K562 (cell line): ENCODE results near the gene ADGRB2. TPM values are rescaled to one million over a fixed set of nuclear protein-coding genes. Genes with fewer than 3 reads are reported as not detected.

Experiments used
- ATAC-seq: fragments of 200-7000 bp; cut with Tn5 transposase; 3 replicates; pipeline ENCODE4 v1.9.1; 2020; ENCODE audit warnings: moderate library complexity
- BruUV-seq: library from RNA; stranded (reverse); fragments of 400-500 nt; replicated peaks from 2 replicates; lab custom pipeline; 2021; lab: Mats Ljungman, UMichigan
- CTCF ChIA-PET: fragments of 300-600 bp; formaldehyde crosslinking; extraction: SDS; loops from one replicate; lab custom pipeline; 2021; ENCODE audit warnings: low intra/inter-chr PET ratio; lab: Yijun Ruan, JAX
- POLR2A ChIA-PET: fragments of 300-600, 350-650 bp; sonication (Branson Sonifier 250); formaldehyde crosslinking; extraction: SDS; loops from one replicate; lab custom pipeline; 2021; ENCODE audit warnings: antibody characterized with exemption, inconsistent platforms; lab: Yijun Ruan, JAX
- DNase-seq, 4 experiments: peaks; one replicate each; pipeline versions ENCODE4 v3.0.0 to v3.0.0-alpha.2; 2011 to 2018; ENCODE audit warnings: low spot score in 3 of 4, mixed read lengths in 3 of 4; ENCODE audit errors: extremely low read depth in 1 of 4
- FAIRE-seq: peaks from 2 replicates; lab custom pipeline; 2011; peaks lifted over from hg19 to GRCh38; lab: Jason Lieb, UNC
- H2AFZ ChIP-seq: 2 replicates; pipeline ENCODE4 v1.6.0; 2011; ENCODE audit warnings: low read depth, low read length, control low read depth, inconsistent platforms
- H3K27ac ChIP-seq: fragments of 200-600 bp; 3 replicates; pipeline ENCODE4 v1.8.0; 2011; ENCODE audit warnings: low read depth, mild to moderate bottlenecking, control low read depth, inconsistent platforms, low read length, moderate library complexity, mixed read lengths; ENCODE audit errors: extremely low read depth
- H3K27me3 ChIP-seq, 2 experiments: fragments of 300-600 bp in 1 of 2; 2 replicates in 1 of 2; 3 replicates in 1 of 2; pipeline versions ENCODE4 v1.6.0 to v1.8.0; 2011; ENCODE audit warnings: inconsistent platforms in 2 of 2, low read length in 2 of 2, mild to moderate bottlenecking in 1 of 2, mixed read lengths in 1 of 2, moderate library complexity in 1 of 2; ENCODE audit not compliant: control insufficient read depth in 2 of 2, insufficient read depth in 2 of 2
- H3K36me3 ChIP-seq: fragments of 300-600 bp; 3 replicates; pipeline ENCODE4 v1.8.0; 2011; ENCODE audit warnings: mild to moderate bottlenecking, low read length, inconsistent platforms; ENCODE audit not compliant: control insufficient read depth, insufficient read depth
- H3K4me1 ChIP-seq, 2 experiments: fragments of 200-600 bp in 1 of 2; replicated peaks in 1 of 2; 2 replicates in 1 of 2; 3 replicates in 1 of 2; pipeline versions ENCODE4 v1.5.1 to v1.8.0; 2011; ENCODE audit warnings: inconsistent platforms in 2 of 2, low read length in 2 of 2, mild to moderate bottlenecking in 1 of 2, mixed read lengths in 1 of 2, moderate library complexity in 1 of 2; ENCODE audit not compliant: control insufficient read depth in 2 of 2, insufficient read depth in 2 of 2
- H3K4me2 ChIP-seq: 2 replicates; pipeline ENCODE4 v1.6.1; 2011; ENCODE audit warnings: low read length, control low read depth, inconsistent platforms, mixed read lengths; ENCODE audit not compliant: insufficient read depth
- H3K4me3 ChIP-seq: fragments of 200-600 bp; sonication (generic), shearing (Covaris generic); 2 replicates; pipeline ENCODE4 v1.5.1; 2016; ENCODE audit warnings: control low read depth, inconsistent platforms
- H3K79me2 ChIP-seq: fragments of 200-600 bp; 3 replicates; pipeline ENCODE4 v1.8.0; 2011; ENCODE audit warnings: low read length, inconsistent platforms; ENCODE audit not compliant: control insufficient read depth, insufficient read depth
- H3K9ac ChIP-seq, 2 experiments: 2 replicates each; pipeline versions ENCODE4 v1.6.0 to v1.6.1; 2011; ENCODE audit warnings: low read depth in 2 of 2, low read length in 2 of 2, control low read depth in 1 of 2, inconsistent platforms in 1 of 2, mild to moderate bottlenecking in 1 of 2, mixed read lengths in 1 of 2; ENCODE audit not compliant: insufficient read depth in 1 of 2
- H3K9me1 ChIP-seq: one replicate; pipeline ENCODE4 v1.6.0; 2011; ENCODE audit warnings: inconsistent platforms, mild to moderate bottlenecking, low read length, moderate library complexity; ENCODE audit not compliant: control insufficient read depth, insufficient read depth
- H3K9me3 ChIP-seq: replicated peaks from 2 replicates; pipeline ENCODE4 v1.5.1; 2011; ENCODE audit warnings: low read depth, low read length, inconsistent platforms; ENCODE audit not compliant: control insufficient read depth, insufficient read depth
- H4K20me1 ChIP-seq: replicated peaks from 2 replicates; pipeline ENCODE4 v1.6.1; 2011; ENCODE audit warnings: low read length, inconsistent platforms, mixed read lengths; ENCODE audit not compliant: control insufficient read depth, insufficient read depth
- ARID3A ChIP-seq: IDR thresholded peaks from 2 replicates; pipeline ENCODE4 v1.6.1; 2012; ENCODE audit warnings: low read depth, low read length, improper control_type of control experiment, borderline replicate concordance
- CAMTA2 ChIP-seq: fragments of 250-450 bp; sonication (Bioruptor Pico); conservative IDR thresholded peaks from 2 replicates; pipeline ENCODE4 v1.5.1; 2022
- CBFA2T3 ChIP-seq: fragments of 450-650 bp; IDR thresholded peaks from 2 replicates; pipeline ENCODE4 v1.6.1; 2017
- RCOR1 ChIP-seq, 2 experiments: IDR thresholded peaks; 2 replicates each; pipeline ENCODE4 v1.6.1; 2012; ENCODE audit warnings: low read depth in 2 of 2, low read length in 2 of 2, borderline replicate concordance in 1 of 2, improper control_type of control experiment in 1 of 2
- ZNF384 ChIP-seq: IDR thresholded peaks from 2 replicates; pipeline ENCODE4 v1.6.1; 2012; ENCODE audit warnings: low read depth, low read length, improper control_type of control experiment
- WGBS: fragments of 100-300 bp; shearing (Covaris generic); methylation state at CpG from one replicate; pipeline ENCODE4 v1.1.6; 2016; ENCODE audit warnings: low coverage, mixed read lengths; ENCODE audit not compliant: insufficient coverage; ENCODE audit errors: missing lambda C conversion rate; 5-methylcytosine and 5-hydroxymethylcytosine counted together
- in situ Hi-C: fragments of 300-500 bp; cut with MboI; formaldehyde crosslinking; loops from 4 replicates; pipeline ENCODE4 v1.15.0; 2018; ENCODE audit warnings: inconsistent platforms, mixed read lengths
- intact Hi-C: fragments of 100-400 bp; cut with micrococcal nuclease; formaldehyde crosslinking; loops from 2 replicates; pipeline ENCODE4 v1.14.2; 2022
- polyA plus RNA-seq, 8 experiments: library from polyadenylated mRNA; depleted of rRNA in 4 of 8; stranded (reverse) in 5 of 8; unstranded in 3 of 8; fragments of >200 nt; fragmentation: Nextera tagmentation in 2 of 8; fragmentation: Illumina TruSeq in 1 of 8; extraction: Ambion mirVana in 2 of 8; extraction: Trizol in 1 of 8; gene quantifications; 2 replicates each; pipeline versions ENCODE4 v1.2.1 to v1.2.3, GENCODE V29; 2011 to 2014; ENCODE audit warnings: inconsistent platforms in 1 of 8, missing spikeins in 1 of 8
- total RNA-seq, 7 experiments: library from RNA; depleted of rRNA in 6 of 7; stranded (reverse); fragments of >200 nt in 6 of 7; fragmentation: Illumina TruSeq in 2 of 7; extraction: Trizol in 2 of 7; gene quantifications; 2 replicates each; pipeline versions ENCODE4 v1.2.1 to v1.2.3, GENCODE V29; 2011 to 2021; ENCODE audit warnings: low replicate concordance in 1 of 7
- TF ChIP-seq, protein P1 (sequence below): fragments of 150-350 bp; conservative IDR thresholded peaks from 2 replicates; pipeline ENCODE4 v1.6.1; 2014; ENCODE audit warnings: low read length

ADGRB2 gene
- total and polyA plus RNA-seq, 9 of the 15 experiments (the other 6 are each of a cell fraction or from before 2014, with no cell fraction given): 0.04 to 0.23 (median 0.20) TPM; not detected in 2

DNA sequence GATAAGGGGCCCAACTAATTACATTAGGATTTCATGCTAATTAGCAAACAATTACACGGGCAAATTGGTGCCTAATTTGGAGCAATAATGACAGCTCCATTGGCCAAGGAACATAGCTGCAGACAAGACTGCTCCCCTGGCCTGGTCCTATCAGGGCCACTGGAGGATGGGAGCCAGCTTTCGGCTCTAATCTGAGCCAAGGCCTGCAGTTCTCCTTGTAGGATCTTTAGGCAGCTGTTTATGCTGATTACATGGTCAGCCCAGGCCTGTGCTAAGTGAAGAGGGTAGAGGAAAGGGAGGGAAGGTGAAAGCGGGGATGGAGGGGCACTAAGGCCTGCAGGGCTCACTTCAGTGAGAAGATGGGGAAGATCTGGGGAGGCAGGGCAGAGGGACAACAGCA lies 12.4 kb upstream of the ADGRB2 start (continued):
- TF ChIP-seq RCOR1 (IDR thresholded peaks at IDR 0.05; ENCODE audit: borderline replicate concordance in 1 of 2, low read depth in 2 of 2, low read length in 2 of 2) (0 out of 4 replicates have a peak, but pooled peaks of 1 of the 2 experiments have one; percentile 28), ARID3A (no peak), CBFA2T3 (0 out of 2 replicates have a peak, but pooled peaks have one; percentile 28), CAMTA2 (CRISPR knock-in tag) (no peak)

GRCh38 chr1:31776032-31776431 lies 11.9 kb upstream of the ADGRB2 start:
- H3K4me3 ChIP-seq: no peak overlapping the region
- FAIRE-seq: no peak
- no peaks in the 10 kb centered on the region for H3K9me1 ChIP-seq
- H4K20me1 ChIP-seq: peaks cover 3% of the 10 kb centered on the region; the same call in 1 of the 2 replicates
- no peaks in the 10 kb centered on the region for H3K9me3 ChIP-seq
- TF ChIP-seq ZNF384: peak; percentile 39; the same call in 1 of the 2 replicates
- TF ChIP-seq, protein P1, sequence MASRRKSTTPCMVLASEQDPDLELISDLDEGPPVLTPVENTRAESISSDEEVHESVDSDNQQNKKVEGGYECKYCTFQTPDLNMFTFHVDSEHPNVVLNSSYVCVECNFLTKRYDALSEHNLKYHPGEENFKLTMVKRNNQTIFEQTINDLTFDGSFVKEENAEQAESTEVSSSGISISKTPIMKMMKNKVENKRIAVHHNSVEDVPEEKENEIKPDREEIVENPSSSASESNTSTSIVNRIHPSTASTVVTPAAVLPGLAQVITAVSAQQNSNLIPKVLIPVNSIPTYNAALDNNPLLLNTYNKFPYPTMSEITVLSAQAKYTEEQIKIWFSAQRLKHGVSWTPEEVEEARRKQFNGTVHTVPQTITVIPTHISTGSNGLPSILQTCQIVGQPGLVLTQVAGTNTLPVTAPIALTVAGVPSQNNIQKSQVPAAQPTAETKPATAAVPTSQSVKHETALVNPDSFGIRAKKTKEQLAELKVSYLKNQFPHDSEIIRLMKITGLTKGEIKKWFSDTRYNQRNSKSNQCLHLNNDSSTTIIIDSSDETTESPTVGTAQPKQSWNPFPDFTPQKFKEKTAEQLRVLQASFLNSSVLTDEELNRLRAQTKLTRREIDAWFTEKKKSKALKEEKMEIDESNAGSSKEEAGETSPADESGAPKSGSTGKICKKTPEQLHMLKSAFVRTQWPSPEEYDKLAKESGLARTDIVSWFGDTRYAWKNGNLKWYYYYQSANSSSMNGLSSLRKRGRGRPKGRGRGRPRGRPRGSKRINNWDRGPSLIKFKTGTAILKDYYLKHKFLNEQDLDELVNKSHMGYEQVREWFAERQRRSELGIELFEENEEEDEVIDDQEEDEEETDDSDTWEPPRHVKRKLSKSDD: no peak
- TF ChIP-seq, all 486 proteins: peak for 1
- Histone ChIP-seq H3K27me3 (peaks cover 13 to 45% of the 10 kb centered on the region in 2 experiments; a peak in 4 of 5 replicates), H3K4me1 (peaks cover 8 to 23% of the 10 kb centered on the region in 2 experiments), H3K9ac (no peak overlapping the region), H3K79me2 (no peaks in the 10 kb centered on the region), H3K36me3 (no peaks in the 10 kb centered on the region), H3K4me2 (no peak overlapping the region), H3K27ac (no peak overlapping the region), H2AFZ (no peak overlapping the region)
- no peak for ATAC-seq
- intact Hi-C loops (no loop called here), in situ Hi-C loops (no loop called here)
- whole genome bisulfite sequencing: 11% methylated on average over 5 of the region's 5 CpGs
- ChIA-PET POLR2A (interaction anchor here (0.6 to 3.5 kb wide), 2 partner anchors 10 to 38 kb away, joined by 3 to 9 read pairs; no protein-coding TSS in a partner anchor), CTCF (no interaction called here)
- DNase-seq: peak in 2 of 4 experiments; percentile 67 to 72
- no TSS peak for BruUV-seq
